Ishikawa (cell line): ENCODE results near the gene RAPGEF3.

Experiments
- CEBPB ChIP-seq: IDR thresholded peaks from 2 replicates; pipeline ENCODE4 v1.6.1; 2012
- CREB1 ChIP-seq: IDR thresholded peaks from 2 replicates; pipeline ENCODE4 v1.6.1; 2012; ENCODE audit warnings: low read depth
- EGR1 ChIP-seq: IDR thresholded peaks from 2 replicates; pipeline ENCODE4 v1.6.1; 2012
- EP300 ChIP-seq: IDR thresholded peaks from 2 replicates; pipeline ENCODE4 v1.6.1; 2012; ENCODE audit warnings: borderline replicate concordance
- FOXM1 ChIP-seq: IDR thresholded peaks from 2 replicates; pipeline ENCODE4 v1.6.1; 2012; ENCODE audit warnings: low read depth, borderline replicate concordance
- MAX ChIP-seq: IDR thresholded peaks from 2 replicates; pipeline ENCODE4 v1.6.1; 2012
- NFIC ChIP-seq: IDR thresholded peaks from 2 replicates; pipeline ENCODE4 v1.6.1; 2012
- RAD21 ChIP-seq: IDR thresholded peaks from 2 replicates; pipeline ENCODE4 v1.6.1; 2012; ENCODE audit warnings: low read depth
- REST ChIP-seq: IDR thresholded peaks from 2 replicates; pipeline ENCODE4 v1.6.1; 2012; ENCODE audit warnings: low read depth, mild to moderate bottlenecking
- TAF1 ChIP-seq: IDR thresholded peaks from 2 replicates; pipeline ENCODE4 v1.6.1; 2012; ENCODE audit warnings: low read depth, mild to moderate bottlenecking
- TCF12 ChIP-seq: IDR thresholded peaks from 2 replicates; pipeline ENCODE4 v1.6.1; 2012; ENCODE audit warnings: low read depth
- TEAD4 ChIP-seq: IDR thresholded peaks from 2 replicates; pipeline ENCODE4 v1.6.1; 2012
- USF1 ChIP-seq: IDR thresholded peaks from 2 replicates; pipeline ENCODE4 v1.6.1; 2012
- YY1 ChIP-seq: IDR thresholded peaks from 2 replicates; pipeline ENCODE4 v1.6.1; 2012; ENCODE audit warnings: low read depth
- ZBTB7A ChIP-seq: IDR thresholded peaks from 2 replicates; pipeline ENCODE4 v1.6.1; 2012; ENCODE audit warnings: low read depth

RAPGEF3 gene

GRCh38 chr12:47782372-47782770 is 23.7 kb upstream of the RAPGEF3 start:
- TF ChIP-seq FOXM1: no peak
- TF ChIP-seq EP300: no peak
- no peak for TF ChIP-seq CREB1
- TF ChIP-seq EGR1: no peak
- no peak; the same call in 1 of the 2 replicates for TF ChIP-seq ZBTB7A
- no peak for TF ChIP-seq CEBPB
- no peak for TF ChIP-seq REST
- no peak for TF ChIP-seq RAD21
- no peak for TF ChIP-seq MAX
- TF ChIP-seq TAF1: no peak
- no peak for TF ChIP-seq TCF12
- TF ChIP-seq YY1: no peak
- no peak for TF ChIP-seq NFIC

GRCh38 chr12:47781479-47782371 is 23.0 kb upstream of the RAPGEF3 start:
- TF ChIP-seq CEBPB (no peak), USF1 (no peak), TEAD4 (no peak), EP300 (no peak), ZBTB7A (no peak)

GRCh38 chr12:47779943-47780504 is 21.3 kb upstream of the RAPGEF3 start:
- TF ChIP-seq CREB1 (no peak), USF1 (no peak), REST (no peak), FOXM1 (no peak), EP300 (no peak), EGR1 (no peak), NFIC (no peak), MAX (no peak), ZBTB7A (no peak), CEBPB (no peak)

GRCh38 chr12:47779301-47779942 is 20.7 kb upstream of the RAPGEF3 start:
- TF ChIP-seq CEBPB (no peak), YY1 (no peak), REST (no peak), NFIC (no peak), MAX (no peak), TAF1 (no peak), EP300 (0 out of 2 replicates have a peak, but pooled peaks have one; percentile 6), USF1 (no peak), TCF12 (no peak), RAD21 (peak; percentile 97)
